Measurements from ENCODE around the gene OSM.
"Not testable (repeated sequence)": the region's sequence is repeated elsewhere in the genome, so short reads cannot be mapped to it uniquely, and the experiment has no call there.

Gene OSM

GRCh38 chr22:30219049-30219654 is 47.5 kb downstream of the OSM start:
- Histone ChIP-seq H3K4me3 (no peak overlapping the region), H3K27ac (no peak overlapping the region)
- DNase-seq (ENCODE audit: low spot score), result no peak
- TF ChIP-seq CTCF (IDR thresholded peaks at IDR 0.05), result no peak

- Histone ChIP-seq H3K27ac (peak overlapping the region; percentile 48 to 85), H3K4me3 (peak overlapping the region; percentile 35)
- no peak for TF ChIP-seq CTCF (IDR thresholded peaks at IDR 0.05)
- no peak for DNase-seq (ENCODE audit: low spot score)
Measured at GRCh38 chr22:30217698-30218560, 48.7 kb downstream of the OSM start.

- TF ChIP-seq CTCF (IDR thresholded peaks at IDR 0.05), result no peak
- DNase-seq (ENCODE audit: low spot score), result no peak
- no peak overlapping the region for H3K4me3 ChIP-seq
- no peak overlapping the region for H3K27ac ChIP-seq
Measured at GRCh38 chr22:30216710-30217109, 49.9 kb downstream of the OSM start.

GRCh38 chr22:30216272-30216671 is 50.4 kb downstream of the OSM start:
- not testable (repeated sequence) for H3K4me3 ChIP-seq; H3K27ac ChIP-seq; DNase-seq (ENCODE audit: low spot score)

GRCh38 chr22:30214703-30215407 is 51.8 kb downstream of the OSM start:
- DNase-seq (ENCODE audit: low spot score), result no peak
- H3K27ac ChIP-seq, result no peak overlapping the region
- no peak for TF ChIP-seq CTCF (IDR thresholded peaks at IDR 0.05)
- no peak overlapping the region for H3K4me3 ChIP-seq

GRCh38 chr22:30212996-30213441 is 53.6 kb downstream of the OSM start:
- TF ChIP-seq CTCF (IDR thresholded peaks at IDR 0.05), result no peak
- no peak overlapping the region for H3K4me3 ChIP-seq
- no peak for DNase-seq (ENCODE audit: low spot score)
- peak overlapping the region in 1 of 2 donors; percentile 40 for H3K27ac ChIP-seq

Measured in coronary artery (tissue), 2 donors.